Activated CD8-positive, alpha-beta memory T cell treated with anti-CD3 and anti-CD28 coated beads for 4 hours (primary cell): ENCODE results near the gene RUNX1.

Source experiments
- DNase-seq, 2 donors: peaks; one replicate each; pipeline ENCODE4 v3.0.0-alpha.2; 2020; ENCODE audit warnings: low read depth in 2 of 2

RUNX1 gene

GRCh38 chr21:34992736-34993398, 56.2 kb downstream of the RUNX1 start:
- no peak for DNase-seq

GRCh38 chr21:34992180-34992579, 56.9 kb downstream of the RUNX1 start:
- no peak for DNase-seq

GRCh38 chr21:34991366-34991957, 57.6 kb downstream of the RUNX1 start:
- no peak for DNase-seq

GRCh38 chr21:34990842-34991241, 58.3 kb downstream of the RUNX1 start:
- no peak for DNase-seq

GRCh38 chr21:34989337-34990151, 59.6 kb downstream of the RUNX1 start:
- no peak for DNase-seq

GRCh38 chr21:34988625-34989024, 60.5 kb downstream of the RUNX1 start:
- DNase-seq: no peak

GRCh38 chr21:34988139-34988538, 61.0 kb downstream of the RUNX1 start:
- no peak for DNase-seq

- DNase-seq: no peak
These were observed 61.5 kb downstream of the RUNX1 start for GRCh38 chr21:34987501-34988072.

GRCh38 chr21:34986561-34987500, 62.3 kb downstream of the RUNX1 start:
- DNase-seq: peak; percentile 41 to 60

- DNase-seq: no peak
These were observed 64.6 kb downstream of the RUNX1 start for GRCh38 chr21:34984356-34985058.

- DNase-seq: peak; percentile 48 to 66
These were observed 65.4 kb downstream of the RUNX1 start for GRCh38 chr21:34983680-34984086.

GRCh38 chr21:34981791-34982190, 67.3 kb downstream of the RUNX1 start:
- DNase-seq: no peak

- DNase-seq: no peak
These were observed 68.5 kb downstream of the RUNX1 start for GRCh38 chr21:34980423-34981115.

- DNase-seq: no peak
These were observed 69.7 kb downstream of the RUNX1 start for GRCh38 chr21:34979383-34979782.

- DNase-seq: no peak
These were observed 71.8 kb downstream of the RUNX1 start for GRCh38 chr21:34977333-34977732.

- DNase-seq: no peak
These were observed 74.7 kb downstream of the RUNX1 start for GRCh38 chr21:34974162-34974981.

GRCh38 chr21:34973685-34974084, 75.4 kb downstream of the RUNX1 start:
- no peak for DNase-seq

GRCh38 chr21:34971656-34972055, 77.4 kb downstream of the RUNX1 start:
- DNase-seq: no peak

GRCh38 chr21:34970566-34970965, 78.5 kb downstream of the RUNX1 start:
- DNase-seq: no peak
